Measurements from ENCODE around the gene TCIRG1.
"Not testable (repeated sequence)": the region's sequence is repeated elsewhere in the genome, so short reads cannot be mapped to it uniquely, and the experiment has no call there.

Gene TCIRG1

DNA sequence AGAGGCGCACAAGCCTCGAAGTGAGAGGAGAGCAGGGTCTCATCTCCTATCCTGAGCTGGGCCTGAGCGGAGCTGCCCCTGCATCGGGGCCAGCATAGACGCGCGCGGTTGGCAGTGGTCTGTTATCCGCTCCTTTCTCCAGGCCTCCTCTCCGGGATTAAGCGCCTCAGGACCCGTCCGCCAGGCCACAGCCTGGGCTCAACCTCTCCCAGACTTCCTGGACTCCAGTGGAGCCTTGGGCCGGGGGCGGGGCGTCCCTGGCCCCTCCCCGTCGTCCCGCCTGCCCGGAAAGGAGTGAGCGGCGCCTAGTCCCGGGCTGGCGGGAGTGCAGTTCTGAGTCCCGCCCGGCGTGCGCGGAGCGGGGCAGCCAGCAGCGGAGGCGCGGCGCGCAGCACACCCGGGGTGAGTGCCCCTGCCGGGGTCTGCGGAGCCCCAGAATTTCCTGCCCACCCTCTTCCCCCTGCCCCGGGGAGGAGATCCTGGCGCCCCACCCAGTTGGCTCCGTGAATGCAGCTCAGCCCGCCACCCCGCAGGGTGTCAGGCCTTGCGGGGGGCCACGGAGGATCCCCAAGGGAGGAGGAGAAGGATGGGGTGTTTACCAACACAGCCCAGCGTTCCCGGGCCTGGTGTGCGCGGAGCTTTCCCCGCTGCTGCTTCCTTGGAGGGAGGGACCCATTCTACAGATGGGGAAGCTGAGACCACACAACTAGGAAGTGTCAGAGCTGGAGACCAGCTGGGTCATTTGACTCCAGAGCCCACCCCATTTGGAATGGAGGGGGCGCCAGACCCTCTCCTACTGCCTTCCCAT lies at the start of gene TCIRG1:
TSS of gene TCIRG1 (plus strand) at position 308 of the 808 bp plus-strand sequence. CDS start 2,247 bp downstream, outside the sequence.
- DNase-seq: no peak

- DNase-seq: not testable (repeated sequence)
These were observed 48.1 kb upstream of the TCIRG1 start for GRCh38 chr11:67990546-67991346.

GRCh38 chr11:67991347-67992121 lies 47.3 kb upstream of the TCIRG1 start:
- not testable (repeated sequence) for DNase-seq

- DNase-seq: not testable (repeated sequence)
These were observed 45.0 kb upstream of the TCIRG1 start for GRCh38 chr11:67993821-67994220.

DNA sequence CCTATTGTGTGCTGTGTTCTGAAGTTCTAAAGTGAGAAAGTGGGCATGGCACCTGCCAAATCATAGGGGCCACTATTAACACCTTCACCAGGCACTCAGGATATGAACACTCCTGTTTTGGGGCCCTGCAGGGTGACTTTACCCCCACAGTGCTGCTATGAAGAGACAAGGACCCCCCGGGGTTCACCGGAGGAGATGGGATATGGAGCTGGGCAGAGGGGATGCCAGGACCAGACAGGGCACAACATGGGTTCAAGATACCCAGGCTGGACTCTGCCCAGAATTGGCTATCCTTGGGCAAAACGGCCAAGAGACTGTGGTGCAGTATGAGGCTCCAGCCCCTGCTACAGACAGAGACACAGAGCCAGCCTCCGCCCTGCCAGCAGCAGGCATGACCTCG lies 44.4 kb upstream of the TCIRG1 start:
- not testable (repeated sequence) for DNase-seq

DNA sequence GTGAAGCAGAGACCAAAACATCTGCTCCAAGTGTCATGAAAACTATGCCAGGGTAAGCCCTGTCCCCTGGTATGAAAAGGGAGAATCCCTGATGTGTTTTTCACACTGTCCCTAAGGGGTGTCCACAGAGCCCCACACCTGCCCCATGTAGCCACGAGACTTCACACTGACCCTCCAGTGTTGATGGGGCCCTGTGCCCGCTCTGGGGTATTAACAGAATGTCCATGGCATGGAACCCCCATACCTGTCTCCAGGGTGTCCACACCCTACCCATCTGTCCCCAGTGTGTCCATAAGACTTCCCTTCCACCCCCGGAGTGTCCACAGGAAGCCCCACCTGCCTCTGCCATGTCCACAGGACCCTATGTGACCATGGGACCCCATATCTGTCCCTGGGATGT lies 43.7 kb upstream of the TCIRG1 start:
- not testable (repeated sequence) for DNase-seq

- not testable (repeated sequence) for DNase-seq
These were observed 43.2 kb upstream of the TCIRG1 start for GRCh38 chr11:67995579-67995978.

DNA sequence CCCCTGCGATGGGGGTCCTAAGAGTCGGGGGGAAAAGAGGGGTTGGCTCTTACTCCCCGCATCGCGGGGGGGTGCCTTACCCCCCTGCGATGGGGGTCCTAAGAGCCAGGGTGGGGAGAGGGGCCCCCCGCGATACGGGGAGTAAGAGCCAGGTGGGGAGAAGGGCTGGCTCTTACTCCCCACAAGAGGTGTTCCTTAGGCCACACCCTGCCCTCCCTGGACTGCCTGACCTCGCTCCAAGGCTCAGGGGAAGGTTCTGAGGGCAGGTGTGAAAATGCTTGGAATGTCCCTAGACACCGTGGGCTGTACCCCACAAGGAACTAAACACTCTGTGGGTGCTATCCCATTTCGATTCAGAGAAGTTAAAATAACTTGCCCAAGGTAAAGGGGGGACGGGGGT lies 42.8 kb upstream of the TCIRG1 start:
- no peak for DNase-seq

DNA sequence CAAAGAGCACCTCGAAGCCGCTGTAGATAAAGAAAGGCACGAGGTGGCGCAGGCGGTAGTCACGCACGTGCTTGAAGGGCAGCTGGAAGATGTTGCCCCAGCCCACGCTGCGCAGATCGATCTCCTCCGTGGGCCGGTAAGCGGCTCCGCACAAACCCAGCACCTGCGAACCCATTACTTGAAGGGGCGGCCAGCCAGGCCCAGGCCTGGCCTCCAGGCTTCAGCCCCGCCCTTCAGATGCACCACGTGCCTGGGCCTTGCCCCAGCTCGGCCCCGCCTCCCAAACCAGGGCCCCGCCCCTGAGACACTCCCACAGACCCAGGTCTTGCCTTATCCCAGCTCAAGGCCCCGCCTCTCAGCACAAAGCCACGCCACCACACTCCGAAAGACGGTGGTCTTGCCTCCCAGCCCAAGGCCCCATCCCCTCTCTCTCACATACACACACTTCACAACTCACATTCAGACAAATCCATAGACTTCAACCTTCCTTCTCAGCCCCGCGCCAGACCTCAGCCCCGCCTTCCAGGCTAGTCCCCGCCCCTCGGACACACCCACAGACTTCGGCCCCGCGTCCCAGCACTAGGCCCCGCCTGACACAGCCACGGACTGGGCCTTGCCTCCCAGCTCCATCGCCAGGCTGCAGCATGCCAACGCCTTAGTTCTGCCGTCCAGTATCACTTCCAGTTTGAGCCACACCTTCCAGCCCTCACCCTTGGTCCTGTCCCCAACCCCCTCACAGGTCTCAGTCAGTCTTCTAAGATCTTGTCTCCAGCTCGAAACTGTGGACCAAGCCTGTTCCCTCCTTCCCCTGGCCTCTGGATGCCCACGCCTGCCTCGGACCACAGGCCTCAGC lies 42.0 kb upstream of the TCIRG1 start:
- DNase-seq: peak; percentile 68

GRCh38 chr11:67997475-67997921 lies 41.3 kb upstream of the TCIRG1 start:
- DNase-seq: no peak

GRCh38 chr11:67998150-67999045 lies 40.4 kb upstream of the TCIRG1 start:
- DNase-seq: no peak

DNA sequence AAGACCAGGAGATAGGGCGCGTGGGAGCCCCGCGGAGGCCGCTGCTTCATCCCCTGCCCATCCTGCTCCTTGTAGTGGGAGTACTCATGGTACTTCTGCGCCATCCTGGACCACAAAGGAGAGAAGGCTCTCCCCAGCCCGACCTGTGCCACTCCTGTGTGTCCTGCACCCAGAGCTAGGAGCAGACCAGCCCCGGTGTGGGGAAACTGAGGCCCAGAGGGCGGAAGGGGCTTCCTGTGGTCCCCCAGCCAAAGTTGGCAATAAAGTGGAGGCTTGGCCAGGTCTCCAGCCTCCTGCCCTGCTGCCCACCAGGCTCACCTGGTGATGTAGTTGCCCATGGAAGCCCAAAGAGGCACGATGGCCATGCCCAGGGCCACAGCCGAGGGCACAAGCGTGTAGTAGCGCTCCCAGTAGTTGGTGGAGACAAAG lies 39.6 kb upstream of the TCIRG1 start:
- DNase-seq: no peak

GRCh38 chr11:67999704-68000103 lies 39.1 kb upstream of the TCIRG1 start:
- DNase-seq: no peak

DNA sequence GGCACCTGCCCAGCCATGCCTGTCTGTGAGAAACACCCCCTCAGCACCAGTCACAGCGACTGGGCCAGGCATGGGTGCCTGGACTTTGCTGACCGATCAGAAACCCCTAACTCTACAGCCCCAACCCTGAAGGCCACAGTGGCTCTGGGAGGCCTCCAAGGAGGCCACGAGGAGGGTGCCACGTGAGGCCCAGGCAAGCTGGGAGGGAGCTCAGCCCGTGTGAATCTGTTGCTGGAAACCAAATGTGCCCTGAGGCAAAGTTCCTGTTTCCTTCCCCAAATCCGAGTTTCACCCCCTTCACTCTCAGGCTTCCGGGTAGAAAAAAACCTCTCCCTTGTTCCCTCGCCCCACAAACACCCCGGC lies 36.3 kb upstream of the TCIRG1 start:
- no peak for DNase-seq

- DNase-seq: no peak
These were observed 35.6 kb upstream of the TCIRG1 start for GRCh38 chr11:68002938-68003845.

GRCh38 chr11:68003846-68004550 lies 34.8 kb upstream of the TCIRG1 start, which contains the start of gene UNC93B1:
Gene UNC93B1 (minus strand): TSS chr11:68004097. CDS start chr11:68004043, 54 bp downstream.
- no peak for DNase-seq

DNA sequence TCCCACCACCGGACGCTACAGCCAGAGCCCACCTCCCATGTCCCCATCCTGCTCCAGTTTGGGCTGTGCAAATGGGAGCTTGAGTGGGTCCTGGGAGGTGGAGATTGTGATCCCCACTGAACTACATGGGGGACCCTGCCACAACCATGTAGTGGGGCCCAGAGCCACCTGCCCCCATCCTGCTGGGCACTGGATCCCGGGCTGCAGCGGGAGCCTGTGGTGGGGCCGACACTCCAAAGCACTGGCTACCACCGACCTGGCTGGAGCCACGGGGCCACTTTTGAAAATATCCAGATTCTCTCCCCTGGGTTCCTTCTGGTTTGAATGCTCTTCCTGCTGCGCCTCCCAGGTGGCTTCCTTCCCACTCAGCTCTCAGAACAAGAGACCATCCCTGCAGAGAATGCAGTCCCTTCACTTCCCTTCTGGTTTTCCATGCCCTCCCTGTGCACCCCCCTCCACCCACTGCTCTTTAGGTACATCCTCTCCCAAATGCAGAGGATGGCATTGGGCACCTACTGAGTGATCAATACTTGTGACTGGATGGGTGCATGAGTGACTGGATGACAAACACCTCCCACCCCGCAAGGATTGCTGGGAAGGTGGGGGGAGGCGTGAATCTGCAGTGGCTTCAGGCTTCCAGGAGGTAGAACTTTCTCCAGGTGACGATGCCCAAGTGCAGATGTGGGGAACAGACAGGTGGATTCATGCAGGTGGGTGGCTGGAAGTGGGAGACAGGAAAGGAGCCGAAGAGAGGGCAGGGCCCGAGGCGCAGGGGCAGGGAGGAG lies 34.1 kb upstream of the TCIRG1 start:
- DNase-seq: no peak

- no peak for DNase-seq
These were observed 32.1 kb upstream of the TCIRG1 start for GRCh38 chr11:68006606-68007166.

Measured in NCI-H1048 (cell line).